ENCODE results near the gene ASNSD1.

ASNSD1 gene

GRCh38 chr2:189719571-189719970 lies 58.3 kb downstream of the ASNSD1 start:
- Histone ChIP-seq H3K36me3 (no peaks in the 10 kb centered on the region), H3K27ac (no peak overlapping the region), H3K9ac (no peak overlapping the region), H3K27me3 (no peaks in the 10 kb centered on the region), H3K4me3 (no peak overlapping the region), H3K9me3 (no peaks in the 10 kb centered on the region), H4K20me1 (no peaks in the 10 kb centered on the region), H3K4me2 (no peak overlapping the region), H3K4me1 (no peaks in the 10 kb centered on the region)
- no peak for TF ChIP-seq Cebpa-rat (IDR thresholded peaks at IDR 0.05)

Data from BLaER1 (cell line).